ENCODE measurements around the gene GON4L.
"Not testable (repeated sequence)": the region's sequence is repeated elsewhere in the genome, so short reads cannot be mapped to it uniquely, and the experiment has no call there.

GON4L gene

GRCh38 chr1:155763989-155764388 is 93.0 kb downstream of the GON4L start:
- not testable (repeated sequence) for H3K4me3 Mint-ChIP-seq, H3K27ac Mint-ChIP-seq, DNase-seq, H3K9me3 Mint-ChIP-seq, H3K27me3 Mint-ChIP-seq, H3K4me1 Mint-ChIP-seq, ATAC-seq
- H3K36me3 Mint-ChIP-seq (ENCODE audit: low read depth), result peaks cover 45% of the 10 kb centered on the region

GRCh38 chr1:155763090-155763815 is 93.8 kb downstream of the GON4L start:
- H3K27me3 Mint-ChIP-seq, H3K4me1 Mint-ChIP-seq, H3K9me3 Mint-ChIP-seq, H3K27ac Mint-ChIP-seq, DNase-seq, ATAC-seq, H3K4me3 Mint-ChIP-seq: not testable (repeated sequence)
- H3K36me3 Mint-ChIP-seq (ENCODE audit: low read depth), result peaks cover 40% of the 10 kb centered on the region

- no peaks in the 10 kb centered on the region for H3K4me1 Mint-ChIP-seq
- no peaks in the 10 kb centered on the region for H3K27me3 Mint-ChIP-seq
- peaks cover 38% of the 10 kb centered on the region for H3K36me3 Mint-ChIP-seq (ENCODE audit: low read depth)
- DNase-seq (no peak), ATAC-seq (no peak)
- H3K4me3 Mint-ChIP-seq, result no peak overlapping the region
- no peaks in the 10 kb centered on the region for H3K9me3 Mint-ChIP-seq
- H3K27ac Mint-ChIP-seq, result no peak overlapping the region
Measured at GRCh38 chr1:155761736-155762405, 95.1 kb downstream of the GON4L start.

- Mint-ChIP-seq H3K9me3 (no peaks in the 10 kb centered on the region), H3K36me3 (ENCODE audit: low read depth) (peaks cover 35% of the 10 kb centered on the region), H3K4me3 (no peak overlapping the region), H3K27me3 (no peaks in the 10 kb centered on the region), H3K27ac (no peak overlapping the region), H3K4me1 (no peaks in the 10 kb centered on the region)
- ATAC-seq (no peak), DNase-seq (no peak)
Measured at GRCh38 chr1:155760751-155761475, 96.1 kb downstream of the GON4L start.

GRCh38 chr1:155759966-155760630 is 96.9 kb downstream of the GON4L start:
- Mint-ChIP-seq H3K27ac (no peak overlapping the region), H3K4me3 (no peak overlapping the region), H3K36me3 (ENCODE audit: low read depth) (peaks cover 34% of the 10 kb centered on the region), H3K27me3 (no peaks in the 10 kb centered on the region), H3K9me3 (no peaks in the 10 kb centered on the region), H3K4me1 (no peaks in the 10 kb centered on the region)
- ATAC-seq (no peak), DNase-seq (no peak)

GRCh38 chr1:155759017-155759416 is 98.0 kb downstream of the GON4L start:
- not testable (repeated sequence) for H3K9me3 Mint-ChIP-seq, H3K27ac Mint-ChIP-seq, H3K27me3 Mint-ChIP-seq, ATAC-seq, H3K4me3 Mint-ChIP-seq, H3K4me1 Mint-ChIP-seq, DNase-seq
- peaks cover 29% of the 10 kb centered on the region for H3K36me3 Mint-ChIP-seq (ENCODE audit: low read depth)

GRCh38 chr1:155748141-155748540 is 108.9 kb downstream of the GON4L start:
- H3K27ac Mint-ChIP-seq, result peak overlapping the region; percentile 74

GRCh38 chr1:155747586-155747985 is 109.4 kb downstream of the GON4L start:
- DNase-seq, H3K9me3 Mint-ChIP-seq, ATAC-seq, H3K27me3 Mint-ChIP-seq: not testable (repeated sequence)
- Mint-ChIP-seq H3K4me1 (peaks cover 12% of the 10 kb centered on the region), H3K36me3 (ENCODE audit: low read depth) (peaks cover 22% of the 10 kb centered on the region), H3K4me3 (peak overlapping the region; percentile 11), H3K27ac (peak overlapping the region; percentile 74)

More at GRCh38 chr1:155748141-155748540, 108.9 kb downstream of the GON4L start:
- Mint-ChIP-seq H3K36me3 (ENCODE audit: low read depth) (peaks cover 22% of the 10 kb centered on the region), H3K4me1 (peaks cover 12% of the 10 kb centered on the region)
- not testable (repeated sequence) for H3K27me3 Mint-ChIP-seq, H3K9me3 Mint-ChIP-seq, DNase-seq, H3K4me3 Mint-ChIP-seq, ATAC-seq

- Mint-ChIP-seq H3K4me3 (peak overlapping the region; percentile 88), H3K27ac (peak overlapping the region; percentile 87), H3K36me3 (ENCODE audit: low read depth) (peaks cover 13% of the 10 kb centered on the region), H3K4me1 (peaks cover 12% of the 10 kb centered on the region)
- DNase-seq (peak; percentile 98), ATAC-seq (peak; percentile 97)
- H3K9me3 Mint-ChIP-seq, H3K27me3 Mint-ChIP-seq: not testable (repeated sequence)
Measured at GRCh38 chr1:155745284-155746228, 111.5 kb downstream of the GON4L start.

- peak overlapping the region; percentile 88 for H3K4me3 Mint-ChIP-seq
- no peaks in the 10 kb centered on the region for H3K27me3 Mint-ChIP-seq
- H3K36me3 Mint-ChIP-seq (ENCODE audit: low read depth), result peaks cover 14% of the 10 kb centered on the region
- no peaks in the 10 kb centered on the region for H3K9me3 Mint-ChIP-seq
- no peak for ATAC-seq
- peak overlapping the region; percentile 87 for H3K27ac Mint-ChIP-seq
- H3K4me1 Mint-ChIP-seq, result peaks cover 12% of the 10 kb centered on the region
- no peak for DNase-seq
Measured at GRCh38 chr1:155744711-155745283, 112.2 kb downstream of the GON4L start.

GRCh38 chr1:155741908-155742307 is 115.1 kb downstream of the GON4L start:
- Mint-ChIP-seq H3K4me1 (peaks cover 4% of the 10 kb centered on the region), H3K4me3 (no peak overlapping the region), H3K9me3 (no peaks in the 10 kb centered on the region), H3K36me3 (ENCODE audit: low read depth) (peaks cover 9% of the 10 kb centered on the region), H3K27me3 (no peaks in the 10 kb centered on the region), H3K27ac (no peak overlapping the region)
- DNase-seq (no peak), ATAC-seq (no peak)

- no peaks in the 10 kb centered on the region for H3K9me3 Mint-ChIP-seq
- H3K27ac Mint-ChIP-seq, result no peak overlapping the region
- H3K4me3 Mint-ChIP-seq, result no peak overlapping the region
- H3K27me3 Mint-ChIP-seq, result no peaks in the 10 kb centered on the region
- ATAC-seq (no peak), DNase-seq (no peak)
- H3K4me1 Mint-ChIP-seq, result peaks cover 4% of the 10 kb centered on the region
- H3K36me3 Mint-ChIP-seq (ENCODE audit: low read depth), result peaks cover 17% of the 10 kb centered on the region
Measured at GRCh38 chr1:155740995-155741394, 116.0 kb downstream of the GON4L start.

Data from activated naive CD8-positive, alpha-beta T cell treated with anti-CD3 and anti-CD28 coated beads, Interleukin-2, amount 50 U/mL, for 24 hours (primary cell).